CD14-positive monocyte (primary cell): ENCODE results near the gene SNRPF. TPM values are rescaled to one million over a fixed set of nuclear protein-coding genes. Genes with fewer than 3 reads are reported as not detected.

ENCODE experiments used
- DNase-seq, 3 donors: peaks; one replicate each; pipeline ENCODE4 v3.0.0-alpha.2; 2011 to 2022
- H2AFZ ChIP-seq: 2 replicates; pipeline ENCODE4 v1.6.0; 2012; ENCODE audit warnings: mild to moderate bottlenecking, low read depth, low read length, inconsistent platforms; ENCODE audit not compliant: insufficient read depth, poor library complexity, severe bottlenecking
- H3K27ac ChIP-seq, 2 donors: 1 replicate in 1 of 2; 2 replicates in 1 of 2; pipeline ENCODE4 v1.5.1; 2012 to 2013; ENCODE audit warnings: low read length in 2 of 2, control low read depth in 1 of 2, inconsistent platforms in 1 of 2, low read depth in 1 of 2, mild to moderate bottlenecking in 1 of 2
- H3K27me3 ChIP-seq, 2 donors: one replicate each; pipeline versions ENCODE4 v1.6.0 to v1.6.1; 2011 to 2013; ENCODE audit warnings: low read length in 2 of 2; ENCODE audit not compliant: control insufficient read depth in 2 of 2, insufficient read depth in 2 of 2
- H3K36me3 ChIP-seq, 2 donors: replicated peaks in 1 of 2; 1 replicate in 1 of 2; 2 replicates in 1 of 2; pipeline versions ENCODE4 v1.5.1 to v1.6.1; 2012 to 2013; ENCODE audit warnings: low read length in 2 of 2, control low read depth in 1 of 2, inconsistent platforms in 1 of 2, mild to moderate bottlenecking in 1 of 2; ENCODE audit not compliant: insufficient read depth in 2 of 2, control insufficient read depth in 1 of 2
- H3K4me1 ChIP-seq, 2 donors: 1 replicate in 1 of 2; 2 replicates in 1 of 2; pipeline versions ENCODE4 v1.5.1 to v1.6.1; 2012 to 2013; ENCODE audit warnings: low read length in 2 of 2, control low read depth in 1 of 2, inconsistent platforms in 1 of 2, mild to moderate bottlenecking in 1 of 2, moderate library complexity in 1 of 2; ENCODE audit not compliant: insufficient read depth in 2 of 2, control insufficient read depth in 1 of 2
- H3K4me2 ChIP-seq: replicated peaks from 2 replicates; pipeline ENCODE3; 2012; ENCODE audit warnings: low read length, moderate library complexity, mild to moderate bottlenecking; ENCODE audit not compliant: poor library complexity, severe bottlenecking; ENCODE audit errors: extremely low read depth
- H3K4me3 ChIP-seq, 3 experiments: fragments of 200-600 bp in 1 of 3; sonication (generic) in 1 of 3; replicated peaks in 1 of 3; 1 replicate in 2 of 3; 2 replicates in 1 of 3; pipeline ENCODE4 v1.5.1; 2011 to 2013; ENCODE audit warnings: low read length in 3 of 3, mild to moderate bottlenecking in 3 of 3, control low read depth in 2 of 3, low read depth in 2 of 3, inconsistent platforms in 1 of 3, moderate library complexity in 1 of 3
- H3K79me2 ChIP-seq: 2 replicates; pipeline ENCODE4 v1.6.0; 2012; ENCODE audit warnings: mild to moderate bottlenecking, control low read depth, inconsistent platforms, low read length, moderate library complexity; ENCODE audit not compliant: insufficient read depth
- H3K9ac ChIP-seq: 2 replicates; pipeline ENCODE4 v1.6.0; 2017; ENCODE audit warnings: low read length, mild to moderate bottlenecking; ENCODE audit not compliant: insufficient read depth, poor library complexity, severe bottlenecking
- H3K9me3 ChIP-seq, 2 donors: replicated peaks in 1 of 2; 1 replicate in 1 of 2; 2 replicates in 1 of 2; pipeline versions ENCODE4 v1.5.1 to v1.6.1; 2012 to 2013; ENCODE audit warnings: low read length in 2 of 2, control low read depth in 1 of 2; ENCODE audit not compliant: control insufficient read depth in 1 of 2, insufficient read depth in 1 of 2
- H4K20me1 ChIP-seq: 2 replicates; pipeline ENCODE4 v1.6.0; 2012; ENCODE audit warnings: mild to moderate bottlenecking, low read length, control low read depth, moderate library complexity; ENCODE audit not compliant: insufficient read depth
- H3K27ac Mint-ChIP-seq, 7 donors: one replicate each; pipeline ENCODE4 v1.8.0; 2020; ENCODE audit warnings: mild to moderate bottlenecking in 7 of 7, mixed read lengths in 7 of 7, moderate library complexity in 6 of 7, inconsistent platforms in 2 of 7
- H3K27me3 Mint-ChIP-seq, 3 donors: one replicate each; pipeline ENCODE4 v1.8.0; 2021 to 2022; ENCODE audit warnings: low read depth in 3 of 3, mild to moderate bottlenecking in 3 of 3, mixed read lengths in 3 of 3, moderate library complexity in 3 of 3, inconsistent platforms in 1 of 3
- H3K36me3 Mint-ChIP-seq, 2 donors: one replicate each; pipeline ENCODE4 v1.8.0; 2020; ENCODE audit warnings: mixed read lengths in 2 of 2, inconsistent platforms in 1 of 2, mild to moderate bottlenecking in 1 of 2
- H3K4me1 Mint-ChIP-seq: one replicate; pipeline ENCODE4 v1.8.0; 2020; ENCODE audit warnings: mild to moderate bottlenecking, mixed read lengths
- H3K4me3 Mint-ChIP-seq, 2 donors: one replicate each; pipeline ENCODE4 v1.8.0; 2020; ENCODE audit warnings: mild to moderate bottlenecking in 2 of 2, mixed read lengths in 2 of 2, moderate library complexity in 1 of 2
- H3K9me3 Mint-ChIP-seq, 7 donors: one replicate each; pipeline ENCODE4 v1.8.0; 2020 to 2022; ENCODE audit warnings: mixed read lengths in 7 of 7, mild to moderate bottlenecking in 6 of 7, moderate library complexity in 6 of 7, inconsistent platforms in 2 of 7
- CTCF ChIP-seq: fragments of 200-600 bp; IDR thresholded peaks from one replicate; pipeline ENCODE4 v1.8.0; 2022; ENCODE audit warnings: antibody characterized with exemption, mild to moderate bottlenecking
- WGBS: methylation state at CpG from one replicate; pipeline ENCODE4 v1.1.5; 2013; ENCODE audit warnings: missing lambda C conversion rate; ENCODE audit not compliant: insufficient coverage; 5-methylcytosine and 5-hydroxymethylcytosine counted together
- intact Hi-C, 2 donors: fragments of 100-400 bp; cut with micrococcal nuclease; formaldehyde crosslinking; loops; one replicate each; pipeline versions ENCODE4 v1.15.0 to v1.15.1; 2023
- polyA plus RNA-seq, 3 donors: library from polyadenylated mRNA; depleted of rRNA in 1 of 3; unstranded in 2 of 3; stranded (reverse) in 1 of 3; fragments of 300-500 nt in 2 of 3; fragments of >200 nt in 1 of 3; fragmentation: Illumina TruSeq in 2 of 3; gene quantifications; 1 replicate in 2 of 3; 2 replicates in 1 of 3; pipeline ENCODE4 v1.2.3, GENCODE V29; 2012 to 2021

Gene SNRPF
- polyA plus RNA-seq, 3 donors = 9.0 to 28.5 (median 23.5) TPM

GRCh38 chr12:95815632-95816212 is 43.0 kb upstream of the SNRPF start:
- TF ChIP-seq CTCF = no peak

GRCh38 chr12:95820096-95820703 is 38.6 kb upstream of the SNRPF start:
- Mint-ChIP-seq H3K36me3 (no peaks in the 10 kb centered on the region), H3K27me3 (peaks cover 6 to 12% (median 12%) of the 10 kb centered on the region in 3 donors), H3K9me3 (no peaks in the 10 kb centered on the region), H3K27ac (no peak overlapping the region), H3K4me3 (no peak overlapping the region), H3K4me1 (no peaks in the 10 kb centered on the region)
- Histone ChIP-seq H3K27ac (no peak overlapping the region), H2AFZ (no peak overlapping the region), H3K9me3 (no peaks in the 10 kb centered on the region), H3K4me3 (no peak overlapping the region), H3K27me3 (peaks cover 3 to 5% of the 10 kb centered on the region in 2 donors), H3K9ac (no peak overlapping the region), H3K36me3 (no peaks in the 10 kb centered on the region), H4K20me1 (no peaks in the 10 kb centered on the region), H3K4me2 (no peak overlapping the region), H3K4me1 (no peaks in the 10 kb centered on the region), H3K79me2 (no peaks in the 10 kb centered on the region)
- intact Hi-C loops = no loop called here
- no CpG with 5 or more reads among the region's 1 CpG for WGBS
- TF ChIP-seq CTCF = no peak
- DNase-seq = no peak

More at GRCh38 chr12:95815632-95816212, 43.0 kb upstream of the SNRPF start:
- no CpG with 5 or more reads among the region's 5 CpGs for WGBS
- intact Hi-C loops = no loop called here
- Histone ChIP-seq H3K27me3 (peaks cover 0 to 3% of the 10 kb centered on the region in 2 donors), H3K27ac (no peak overlapping the region), H4K20me1 (no peaks in the 10 kb centered on the region), H3K36me3 (no peaks in the 10 kb centered on the region), H3K4me1 (no peaks in the 10 kb centered on the region), H3K9ac (no peak overlapping the region), H3K79me2 (no peaks in the 10 kb centered on the region), H3K9me3 (no peaks in the 10 kb centered on the region), H3K4me3 (no peak overlapping the region), H2AFZ (no peak overlapping the region), H3K4me2 (no peak overlapping the region)
- no peak for DNase-seq
- H3K4me3 Mint-ChIP-seq = no peak overlapping the region
- H3K36me3 Mint-ChIP-seq = no peaks in the 10 kb centered on the region
- no peak overlapping the region for H3K27ac Mint-ChIP-seq
- H3K9me3 Mint-ChIP-seq = no peaks in the 10 kb centered on the region
- no peaks in the 10 kb centered on the region for H3K4me1 Mint-ChIP-seq
- peaks cover 6 to 15% (median 9%) of the 10 kb centered on the region in 3 donors for H3K27me3 Mint-ChIP-seq
